WTC11 (cell line): Measurements from ENCODE around the gene AP3D1.

Experiments
- TEAD1 ChIP-seq: sonication (generic); formaldehyde crosslinking; IDR thresholded peaks from 2 replicates; pipeline ENCODE4 v1.8.0; 2022; ENCODE audit warnings: mild to moderate bottlenecking, missing genetic modification reagents
- TF ChIP-seq, protein P1 (sequence below): sonication (generic); formaldehyde crosslinking; IDR thresholded peaks from 2 replicates; pipeline ENCODE4 v1.8.0; 2022; ENCODE audit warnings: mild to moderate bottlenecking, missing genetic modification reagents
- TF ChIP-seq, protein P2 (sequence below): fragments of 200-600 bp; IDR thresholded peaks from 2 replicates; pipeline ENCODE4 v1.8.0; 2022; ENCODE audit warnings: antibody characterized with exemption
- TF ChIP-seq, protein P3 (sequence below): sonication (generic); formaldehyde crosslinking; IDR thresholded peaks from 2 replicates; pipeline ENCODE4 v1.8.1; 2022; ENCODE audit warnings: low read depth, missing genetic modification reagents, borderline replicate concordance

DNA sequence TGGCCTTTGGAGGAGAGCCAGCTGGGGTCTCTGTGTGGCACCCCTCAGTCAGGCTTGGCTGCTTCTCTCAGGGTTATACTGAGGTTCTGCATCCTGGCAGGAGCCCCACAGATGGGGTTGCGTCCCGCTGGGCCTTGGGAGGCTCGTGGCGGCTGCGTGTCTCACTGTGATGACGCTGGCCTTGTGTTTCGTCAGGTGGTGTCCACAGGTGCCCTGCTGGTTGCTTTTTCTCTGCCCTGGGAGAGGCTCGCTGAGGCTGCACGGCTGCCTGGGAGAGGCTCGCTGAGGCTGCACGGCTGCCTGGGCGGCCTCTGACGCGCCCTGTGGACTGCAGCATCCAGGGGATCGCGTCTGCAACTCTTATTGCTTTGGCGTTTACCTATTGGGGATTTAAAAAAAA is 27.7 kb upstream of the AP3D1 start:
- no peak for TF ChIP-seq TEAD1
- TF ChIP-seq, protein P1, sequence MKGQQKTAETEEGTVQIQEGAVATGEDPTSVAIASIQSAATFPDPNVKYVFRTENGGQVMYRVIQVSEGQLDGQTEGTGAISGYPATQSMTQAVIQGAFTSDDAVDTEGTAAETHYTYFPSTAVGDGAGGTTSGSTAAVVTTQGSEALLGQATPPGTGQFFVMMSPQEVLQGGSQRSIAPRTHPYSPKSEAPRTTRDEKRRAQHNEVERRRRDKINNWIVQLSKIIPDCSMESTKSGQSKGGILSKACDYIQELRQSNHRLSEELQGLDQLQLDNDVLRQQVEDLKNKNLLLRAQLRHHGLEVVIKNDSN (CRISPR knock-in tag) = no peak
- TF ChIP-seq, protein P2, sequence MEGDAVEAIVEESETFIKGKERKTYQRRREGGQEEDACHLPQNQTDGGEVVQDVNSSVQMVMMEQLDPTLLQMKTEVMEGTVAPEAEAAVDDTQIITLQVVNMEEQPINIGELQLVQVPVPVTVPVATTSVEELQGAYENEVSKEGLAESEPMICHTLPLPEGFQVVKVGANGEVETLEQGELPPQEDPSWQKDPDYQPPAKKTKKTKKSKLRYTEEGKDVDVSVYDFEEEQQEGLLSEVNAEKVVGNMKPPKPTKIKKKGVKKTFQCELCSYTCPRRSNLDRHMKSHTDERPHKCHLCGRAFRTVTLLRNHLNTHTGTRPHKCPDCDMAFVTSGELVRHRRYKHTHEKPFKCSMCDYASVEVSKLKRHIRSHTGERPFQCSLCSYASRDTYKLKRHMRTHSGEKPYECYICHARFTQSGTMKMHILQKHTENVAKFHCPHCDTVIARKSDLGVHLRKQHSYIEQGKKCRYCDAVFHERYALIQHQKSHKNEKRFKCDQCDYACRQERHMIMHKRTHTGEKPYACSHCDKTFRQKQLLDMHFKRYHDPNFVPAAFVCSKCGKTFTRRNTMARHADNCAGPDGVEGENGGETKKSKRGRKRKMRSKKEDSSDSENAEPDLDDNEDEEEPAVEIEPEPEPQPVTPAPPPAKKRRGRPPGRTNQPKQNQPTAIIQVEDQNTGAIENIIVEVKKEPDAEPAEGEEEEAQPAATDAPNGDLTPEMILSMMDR = no peak
- TF ChIP-seq, protein P3, sequence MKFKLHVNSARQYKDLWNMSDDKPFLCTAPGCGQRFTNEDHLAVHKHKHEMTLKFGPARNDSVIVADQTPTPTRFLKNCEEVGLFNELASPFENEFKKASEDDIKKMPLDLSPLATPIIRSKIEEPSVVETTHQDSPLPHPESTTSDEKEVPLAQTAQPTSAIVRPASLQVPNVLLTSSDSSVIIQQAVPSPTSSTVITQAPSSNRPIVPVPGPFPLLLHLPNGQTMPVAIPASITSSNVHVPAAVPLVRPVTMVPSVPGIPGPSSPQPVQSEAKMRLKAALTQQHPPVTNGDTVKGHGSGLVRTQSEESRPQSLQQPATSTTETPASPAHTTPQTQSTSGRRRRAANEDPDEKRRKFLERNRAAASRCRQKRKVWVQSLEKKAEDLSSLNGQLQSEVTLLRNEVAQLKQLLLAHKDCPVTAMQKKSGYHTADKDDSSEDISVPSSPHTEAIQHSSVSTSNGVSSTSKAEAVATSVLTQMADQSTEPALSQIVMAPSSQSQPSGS (CRISPR knock-in tag) = no peak
